HG03521 (cell line): ENCODE measurements around the gene MEIOC.
"Not testable (repeated sequence)": the region's sequence is repeated elsewhere in the genome, so short reads cannot be mapped to it uniquely, and the experiment has no call there.

Source experiments
- ATAC-seq: cut with Tn5 transposase; IDR thresholded peaks from one replicate; pipeline ENCODE4 v1.9.1; 2021; ENCODE audit warnings: mild to moderate bottlenecking, moderate library complexity; ENCODE audit not compliant: unreplicated experiment

Gene MEIOC

GRCh38 chr17:44646280-44646679, 10.0 kb upstream of the MEIOC start:
- ATAC-seq, result no peak

- no peak for ATAC-seq
These were observed 8.5 kb upstream of the MEIOC start for GRCh38 chr17:44647736-44648135.

- no peak for ATAC-seq
These were observed 7.3 kb upstream of the MEIOC start for GRCh38 chr17:44648963-44649362.

GRCh38 chr17:44651228-44651627, 5.0 kb upstream of the MEIOC start:
- ATAC-seq, result no peak

- ATAC-seq, result no peak
These were observed 3.5 kb upstream of the MEIOC start for GRCh38 chr17:44652727-44653126.

GRCh38 chr17:44653384-44653783, 2.9 kb upstream of the MEIOC start:
- ATAC-seq, result no peak

GRCh38 chr17:44653954-44654353, 2.3 kb upstream of the MEIOC start:
- ATAC-seq, result no peak

- ATAC-seq, result no peak
These were observed 5.6 kb downstream of the MEIOC start for GRCh38 chr17:44661835-44662234.

- ATAC-seq, result no peak
These were observed 6.8 kb downstream of the MEIOC start for GRCh38 chr17:44663095-44663494.

- no peak for ATAC-seq
These were observed 8.6 kb downstream of the MEIOC start for GRCh38 chr17:44664867-44665266.

GRCh38 chr17:44666006-44666405, 9.7 kb downstream of the MEIOC start:
- no peak for ATAC-seq

GRCh38 chr17:44672479-44673093, 16.3 kb downstream of the MEIOC start:
- no peak for ATAC-seq

GRCh38 chr17:44673893-44674292, 17.6 kb downstream of the MEIOC start:
- ATAC-seq, result no peak

GRCh38 chr17:44677136-44677535, 20.9 kb downstream of the MEIOC start:
- ATAC-seq, result no peak

GRCh38 chr17:44683303-44683702, 27.0 kb downstream of the MEIOC start:
- not testable (repeated sequence) for ATAC-seq

GRCh38 chr17:44687756-44688155, 31.5 kb downstream of the MEIOC start:
- no peak for ATAC-seq

- ATAC-seq, result no peak
These were observed 31.9 kb downstream of the MEIOC start for GRCh38 chr17:44688200-44688599.

- ATAC-seq, result no peak
These were observed 32.6 kb downstream of the MEIOC start for GRCh38 chr17:44688675-44689476.

- peak; percentile 83 for ATAC-seq
These were observed 33.4 kb downstream of the MEIOC start, which contains the start of gene CCDC43 for GRCh38 chr17:44689477-44690217. Gene CCDC43 (minus strand): TSS chr17:44689776. CDS start chr17:44689753, 23 bp downstream.

GRCh38 chr17:44690746-44691306, 34.6 kb downstream of the MEIOC start:
- not testable (repeated sequence) for ATAC-seq

- ATAC-seq, result no peak
These were observed 37.3 kb downstream of the MEIOC start for GRCh38 chr17:44693609-44694008.
